GM19438 (cell line): Measurements from ENCODE around the gene PTGDR2.

Source experiments
- ATAC-seq: cut with Tn5 transposase; IDR thresholded peaks from one replicate; pipeline ENCODE4 v1.9.1; 2021; ENCODE audit warnings: low read depth; ENCODE audit not compliant: unreplicated experiment

The PTGDR2 gene

DNA sequence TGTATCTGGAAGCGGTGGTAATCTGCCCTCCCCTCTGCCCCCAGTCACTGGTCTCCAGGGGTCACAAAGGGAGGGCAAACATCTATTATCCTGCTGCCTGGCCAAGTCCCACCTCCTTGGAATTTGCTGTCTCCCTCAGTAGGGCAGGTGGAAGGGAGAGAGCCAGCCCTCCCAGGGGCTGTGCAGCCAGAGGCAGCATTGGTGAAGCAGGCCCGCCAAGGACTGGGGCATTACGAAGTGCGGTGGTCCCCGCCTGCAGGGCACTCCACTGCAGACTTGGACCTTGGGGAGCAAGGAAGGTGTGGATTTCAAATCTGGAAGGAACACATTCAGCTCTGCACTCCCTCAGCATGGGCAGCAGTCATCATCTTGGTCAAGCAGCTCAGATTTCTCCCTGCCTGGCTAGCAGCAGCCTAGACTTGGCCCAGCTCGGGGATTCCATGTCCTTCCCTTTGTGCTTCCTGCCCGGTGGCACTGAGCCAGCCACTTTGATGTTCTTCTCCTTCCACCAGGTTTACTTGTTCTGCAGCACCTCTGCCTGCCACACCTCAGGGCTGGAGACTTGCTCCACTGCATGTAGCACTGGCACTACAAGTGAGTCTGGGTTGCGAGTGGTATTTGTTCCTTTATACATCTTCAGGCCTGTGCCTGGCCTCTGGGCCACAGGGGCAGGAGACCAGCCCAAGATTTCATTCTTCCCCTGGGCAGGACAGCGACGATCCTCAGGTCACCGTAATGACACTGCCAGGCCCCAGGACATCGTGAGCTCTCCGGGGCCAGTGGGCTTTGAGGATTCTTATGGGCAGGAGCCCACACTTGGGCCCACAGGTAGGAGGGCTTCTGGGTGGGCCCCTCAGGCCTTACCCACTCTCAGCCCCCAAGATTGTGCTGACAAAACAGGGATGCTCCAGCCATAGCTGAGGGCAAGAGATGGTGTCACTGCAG, 18.9 kb upstream of the PTGDR2 start:
- ATAC-seq, result no peak

DNA sequence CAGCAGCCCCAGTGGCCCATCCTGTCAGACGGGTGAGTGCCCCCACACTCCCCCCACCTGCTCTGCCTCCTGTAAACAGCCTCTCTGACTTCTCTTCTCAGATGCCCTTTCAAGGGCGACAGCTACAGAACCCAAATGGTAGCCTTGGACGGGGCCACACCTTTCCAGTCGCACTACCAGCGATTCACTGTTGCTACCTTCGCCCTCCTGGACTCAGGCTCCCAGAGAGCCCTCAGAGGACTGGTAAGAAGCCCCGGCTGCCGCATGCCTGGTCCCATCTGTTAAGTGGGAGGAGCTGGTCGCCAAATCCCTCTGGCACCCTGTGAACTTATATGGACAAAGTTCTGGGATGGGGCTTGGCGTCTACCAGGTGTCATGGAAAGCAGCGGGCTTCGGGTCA, 17.8 kb upstream of the PTGDR2 start:
- ATAC-seq, result no peak

DNA sequence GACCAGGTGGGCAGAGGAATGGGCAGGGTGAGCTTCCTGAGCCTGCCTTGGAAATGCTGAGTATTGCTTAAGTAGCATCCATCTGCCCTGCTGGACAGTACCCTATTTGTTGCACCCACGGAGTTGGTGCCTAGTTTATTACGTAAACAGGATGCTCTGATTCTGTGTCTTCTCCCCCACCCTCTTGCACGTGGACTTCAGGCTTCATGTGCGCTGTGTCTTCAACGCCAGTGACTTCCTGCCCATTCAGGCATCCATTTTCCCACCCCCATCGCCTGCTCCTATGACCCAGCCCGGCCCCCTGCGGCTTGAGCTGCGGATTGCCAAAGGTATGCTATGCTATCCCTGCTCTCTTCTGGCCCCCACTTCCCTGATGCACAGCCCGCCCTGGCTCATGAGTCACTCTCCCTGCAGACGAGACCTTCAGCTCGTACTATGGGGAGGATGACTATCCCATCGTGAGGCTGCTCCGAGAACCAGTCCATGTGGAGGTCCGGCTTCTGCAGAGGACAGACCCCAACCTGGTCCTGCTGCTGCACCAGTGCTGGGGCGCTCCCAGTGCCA, 17.3 kb upstream of the PTGDR2 start:
- ATAC-seq, result no peak

DNA sequence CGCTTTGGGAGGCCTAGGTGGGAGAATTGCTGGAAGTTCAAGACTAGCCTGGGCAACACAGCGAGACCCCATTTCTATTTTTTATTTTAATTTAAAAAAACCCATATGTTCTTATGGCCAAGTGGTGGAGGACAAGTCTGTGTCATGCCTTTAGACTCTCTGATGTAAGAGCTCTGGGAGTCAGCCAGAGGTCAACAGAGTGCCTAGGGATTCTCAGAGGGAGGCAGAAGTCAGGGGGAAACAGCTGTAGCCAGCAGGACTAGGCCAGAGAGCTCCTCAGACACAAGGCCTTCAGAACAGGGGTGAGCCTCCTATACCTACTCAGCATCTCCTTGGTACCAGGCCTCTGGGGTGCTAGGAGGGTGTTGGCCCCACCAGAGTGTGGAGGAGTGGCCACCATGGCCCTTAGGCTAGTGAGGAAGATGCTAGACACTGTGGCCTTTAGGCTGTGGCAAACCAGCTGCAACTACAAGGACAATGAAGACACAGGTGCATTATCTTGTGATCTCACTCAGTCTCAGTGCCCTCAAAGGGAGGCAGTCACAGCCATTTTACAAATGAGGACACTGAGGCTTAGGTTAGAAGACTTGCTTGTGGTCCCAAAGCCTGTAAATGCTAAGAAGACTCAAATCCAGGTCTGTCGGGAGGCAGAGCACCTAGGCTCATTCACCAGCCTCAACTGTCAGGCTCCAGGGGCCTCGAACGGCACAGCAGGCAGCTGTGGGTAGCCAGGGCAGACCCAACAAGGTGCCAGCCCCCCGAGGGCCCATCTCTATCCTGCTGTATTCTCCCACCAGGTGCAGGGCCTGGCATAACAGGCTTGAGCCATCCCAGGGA, 16.6 kb upstream of the PTGDR2 start:
- no peak for ATAC-seq

DNA sequence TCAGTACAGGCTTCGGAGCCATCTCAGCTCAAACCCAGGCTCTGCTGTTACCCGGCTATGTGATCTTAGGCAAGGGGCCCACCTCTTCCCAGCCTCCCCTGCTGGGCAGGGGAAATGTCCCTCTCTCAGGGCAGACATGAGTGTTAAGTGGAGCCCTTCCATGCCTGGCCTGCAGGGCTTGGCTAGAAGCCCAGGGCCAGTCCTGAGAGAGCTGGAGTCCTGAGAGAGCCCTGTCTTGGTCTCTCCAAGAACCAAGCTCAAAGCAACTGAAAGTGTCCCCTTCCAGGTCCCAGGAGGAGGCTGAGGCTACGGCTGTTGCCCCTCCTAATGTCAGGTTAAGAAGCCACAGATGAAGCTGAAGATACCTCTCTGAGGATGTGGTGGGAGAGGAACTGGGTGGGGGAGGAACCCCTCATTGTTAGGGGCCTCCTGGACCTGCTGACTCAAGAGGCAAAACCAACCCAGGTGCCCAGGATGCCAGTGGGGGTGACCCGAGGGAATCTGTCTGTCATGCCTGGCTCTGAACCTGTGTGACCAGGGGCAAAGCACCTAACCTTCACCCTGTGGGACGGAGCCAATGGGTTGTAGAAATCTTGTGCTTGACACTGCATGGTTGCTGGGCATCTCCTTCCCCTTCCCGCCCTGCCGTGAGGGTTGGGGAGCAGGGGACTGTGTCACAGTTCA, 15.8 kb upstream of the PTGDR2 start:
- ATAC-seq, result no peak

GRCh38 chr11:60870733-60871377, 15.1 kb upstream of the PTGDR2 start:
- no peak for ATAC-seq

DNA sequence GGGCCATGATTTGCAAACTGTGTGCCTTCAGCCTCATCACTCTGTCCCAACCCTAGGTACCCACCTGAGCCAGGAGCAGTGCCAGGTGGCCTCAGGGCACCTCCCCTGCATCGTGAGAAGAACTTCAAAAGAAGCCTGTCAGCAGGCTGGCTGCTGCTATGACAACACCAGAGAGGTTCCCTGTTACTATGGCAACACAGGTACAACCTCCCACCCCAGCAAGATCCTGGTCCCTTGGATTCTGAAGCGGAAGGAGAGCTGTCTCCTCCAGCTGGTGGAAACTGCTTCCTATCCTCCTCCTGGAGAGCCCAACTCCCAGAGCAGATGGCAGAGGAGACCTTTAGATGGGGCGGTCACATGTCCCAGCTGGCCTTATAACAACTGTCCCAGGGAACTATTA, 14.5 kb upstream of the PTGDR2 start:
- no peak for ATAC-seq

DNA sequence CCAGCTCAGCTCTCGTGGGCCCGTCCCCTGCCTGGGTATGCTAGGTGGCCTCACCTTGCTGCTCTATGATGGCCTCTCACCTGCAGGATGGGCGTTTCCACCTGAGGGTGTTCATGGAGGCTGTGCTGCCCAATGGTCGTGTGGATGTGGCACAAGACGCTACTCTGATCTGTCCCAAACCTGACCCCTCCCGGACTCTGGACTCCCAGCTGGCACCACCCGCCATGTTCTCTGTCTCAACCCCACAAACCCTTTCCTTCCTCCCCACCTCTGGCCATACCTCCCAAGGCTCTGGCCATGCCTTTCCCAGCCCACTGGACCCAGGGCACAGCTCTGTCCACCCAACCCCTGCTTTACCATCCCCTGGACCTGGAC, 13.7 kb upstream of the PTGDR2 start:
- no peak for ATAC-seq

DNA sequence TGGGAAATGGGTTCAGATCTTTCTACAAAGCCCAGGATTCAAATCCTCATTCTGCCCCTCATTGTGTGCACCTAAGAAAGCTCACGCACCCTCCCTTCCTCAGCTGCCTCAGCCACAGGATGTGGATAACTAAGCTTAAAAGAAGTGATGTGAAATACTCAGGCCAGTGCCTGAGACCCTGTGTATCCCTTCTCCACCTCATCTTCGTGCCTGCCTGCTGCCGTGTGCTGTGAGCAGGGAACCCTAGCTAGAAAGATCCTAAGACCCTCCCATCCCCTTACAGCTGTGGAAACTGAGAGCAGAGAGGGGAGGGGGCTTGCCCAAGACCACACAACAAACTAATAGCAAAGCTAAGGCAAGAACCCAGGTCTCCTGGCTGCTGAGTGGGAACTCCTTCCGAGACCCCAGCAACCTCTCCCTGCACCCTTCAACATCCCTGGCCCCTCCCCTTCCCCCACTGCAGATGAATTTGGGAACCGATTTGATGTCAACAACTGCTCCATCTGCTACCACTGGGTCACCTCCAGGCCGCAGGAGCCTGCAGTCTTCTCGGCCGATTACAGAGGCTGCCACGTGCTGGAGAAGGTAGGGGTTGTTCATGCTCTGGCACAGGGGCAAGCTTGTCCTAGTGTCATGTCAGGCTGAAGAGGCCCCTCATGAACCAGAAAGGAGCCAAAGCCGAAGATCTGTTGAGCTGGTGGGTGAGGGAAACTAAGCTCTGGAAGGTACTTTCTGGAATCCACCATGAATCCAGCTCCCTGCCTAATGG, 13.1 kb upstream of the PTGDR2 start:
- ATAC-seq, result no peak

DNA sequence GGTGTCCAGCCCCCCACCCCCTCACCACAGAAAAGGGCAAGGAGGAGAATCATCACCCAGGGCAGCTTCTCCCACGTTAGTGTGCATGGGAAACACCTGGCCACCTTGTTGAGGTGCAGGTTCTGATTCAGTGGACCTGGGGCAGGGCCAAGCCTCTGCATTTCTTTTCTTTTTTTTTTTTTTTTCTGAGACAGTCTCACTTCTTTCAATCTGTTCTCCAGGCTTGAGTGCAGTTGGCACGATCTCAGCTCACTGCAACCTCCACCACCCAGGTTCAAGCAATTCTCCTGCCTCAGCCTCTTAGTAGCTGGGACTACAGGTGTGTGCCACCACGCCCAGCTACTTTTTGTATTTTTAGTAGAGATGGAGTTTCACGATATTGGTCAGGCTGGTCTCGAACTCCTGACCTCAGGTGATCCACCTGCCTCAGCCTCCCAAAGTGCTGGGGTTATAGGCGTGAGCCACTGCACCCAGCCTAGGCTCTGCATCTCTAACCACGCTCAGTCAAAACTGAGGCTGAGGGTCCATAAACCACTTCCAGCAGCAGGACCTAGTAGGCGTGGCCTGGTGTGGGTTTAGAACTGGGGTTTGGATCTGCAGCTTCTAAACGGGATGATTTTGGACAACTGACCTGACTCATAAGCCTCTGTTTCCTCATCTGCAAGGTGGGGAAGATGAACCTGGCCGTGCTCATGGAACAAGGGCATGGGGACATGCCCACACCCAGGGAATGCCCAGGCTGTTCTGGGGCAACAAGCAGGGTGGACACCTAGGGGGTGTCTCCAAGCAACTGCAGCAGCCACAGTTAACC, 12.3 kb upstream of the PTGDR2 start:
- no peak for ATAC-seq

DNA sequence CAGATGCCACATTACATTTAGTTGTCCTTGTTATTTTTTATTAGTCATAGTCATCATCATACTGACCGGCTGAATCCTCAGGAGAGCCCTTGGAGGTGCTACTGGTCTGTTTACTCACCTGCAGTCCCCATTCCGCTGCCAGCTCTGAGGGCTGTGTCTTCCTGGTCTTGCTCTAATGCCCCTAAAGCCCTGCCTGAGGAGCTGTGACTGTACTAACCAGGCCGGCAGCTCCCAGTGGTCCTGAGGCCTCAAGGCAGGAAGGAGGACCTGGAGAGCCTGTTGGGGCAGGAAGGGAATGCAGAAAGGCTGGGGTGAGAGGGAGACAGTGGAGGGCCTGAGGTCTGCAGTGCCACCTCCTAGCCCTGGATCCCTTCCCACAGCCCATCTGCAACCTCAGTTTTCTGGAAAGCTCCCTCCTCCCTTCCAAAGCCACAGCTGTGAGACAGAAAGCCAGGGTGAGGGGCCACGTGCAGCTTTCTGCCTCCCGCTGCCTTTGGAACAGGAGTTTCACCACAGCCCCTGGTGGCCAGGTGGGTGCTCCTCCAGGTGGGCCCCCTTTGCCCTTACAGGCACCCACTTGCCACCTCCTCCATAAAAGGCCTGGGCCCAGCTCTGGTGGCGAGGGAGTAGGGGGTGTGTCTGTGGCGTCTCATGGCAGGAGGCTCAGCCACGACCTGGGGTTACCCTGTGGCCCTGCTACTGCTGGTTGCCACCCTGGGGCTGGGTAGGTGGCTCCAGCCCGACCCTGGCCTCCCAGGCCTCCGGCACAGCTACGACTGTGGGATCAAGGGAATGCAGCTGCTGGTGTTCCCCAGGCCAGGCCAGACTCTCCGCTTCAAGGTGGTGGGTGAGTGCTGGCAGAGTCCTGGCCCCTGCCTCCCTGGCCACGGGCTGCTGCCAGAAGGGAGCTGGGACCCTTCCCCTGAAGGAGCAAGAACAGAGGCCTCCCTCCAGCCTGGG, 11.4 kb upstream of the PTGDR2 start, which contains the start of gene ZP1:
ZP1 (plus strand) TSS at position 632 of the 960 bp plus-strand sequence; CDS start at position 652, 20 bp downstream.
- no peak for ATAC-seq

- ATAC-seq, result no peak
Observed at GRCh38 chr11:60864856-60865513, 9.2 kb upstream of the PTGDR2 start.

GRCh38 chr11:60863550-60864521, 8.1 kb upstream of the PTGDR2 start:
- no peak for ATAC-seq

DNA sequence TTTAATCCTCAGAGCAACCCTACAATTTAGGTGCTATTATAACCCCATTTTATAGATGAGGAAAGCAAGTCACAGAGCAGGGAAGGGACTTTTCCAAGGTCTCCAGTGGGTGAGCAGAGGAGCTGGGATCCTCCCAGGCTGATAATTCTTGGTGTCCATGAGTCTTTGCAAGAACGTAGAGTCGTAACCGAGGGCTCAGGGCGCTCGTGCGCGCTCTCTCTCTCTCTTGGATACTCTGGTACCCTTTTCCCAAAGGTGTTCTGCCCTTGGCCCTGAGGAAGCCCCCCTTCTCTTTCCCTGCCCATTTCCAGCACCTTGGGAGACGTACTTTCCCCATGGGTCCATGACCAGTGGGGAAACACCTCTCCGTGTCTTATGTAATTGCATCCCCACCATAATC, 6.4 kb upstream of the PTGDR2 start:
- ATAC-seq, result no peak

DNA sequence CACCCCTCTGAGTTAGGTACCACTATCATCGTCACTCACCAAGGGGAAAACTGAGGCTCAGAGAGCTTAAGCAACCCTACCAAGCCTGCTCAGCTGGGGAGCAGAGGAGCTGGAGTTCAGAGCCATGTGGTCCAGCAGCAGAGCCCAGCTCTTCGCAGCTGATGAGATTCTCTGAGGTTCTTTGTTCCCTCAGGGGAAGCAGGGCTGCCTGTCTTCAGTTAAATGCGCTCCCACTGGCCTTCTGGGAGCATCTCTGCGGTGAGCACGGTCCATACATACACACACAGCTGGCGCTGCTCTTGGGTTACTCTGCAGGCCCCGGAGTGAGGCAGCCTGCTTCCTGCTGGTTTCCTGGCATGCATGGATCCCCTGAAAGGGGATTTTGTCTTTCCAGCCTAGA, 5.2 kb upstream of the PTGDR2 start:
- ATAC-seq, result no peak
